Thymus (tissue), 11 donors: ENCODE results near the gene TOM1L2. TPM values are rescaled to one million over a fixed set of nuclear protein-coding genes. Genes with fewer than 3 reads are reported as not detected.

ENCODE experiments used
- DNase-seq, 9 donors: peaks; one replicate each; pipeline ENCODE4 v3.0.0-alpha.2; 2013; ENCODE audit warnings: low spot score in 9 of 9, low read depth in 6 of 9, missing footprints in 1 of 9
- H3K27ac ChIP-seq, 2 donors: one replicate each; pipeline ENCODE4 v1.5.1; 2013; ENCODE audit warnings: control low read depth in 1 of 2, low read depth in 1 of 2, low read length in 1 of 2, mild to moderate bottlenecking in 1 of 2, moderate library complexity in 1 of 2
- H3K27me3 ChIP-seq, 2 donors: one replicate each; pipeline ENCODE4 v1.5.1; 2013; ENCODE audit warnings: low read length in 1 of 2; ENCODE audit not compliant: control insufficient read depth in 2 of 2, insufficient read depth in 1 of 2
- H3K36me3 ChIP-seq, 2 donors: one replicate each; pipeline ENCODE4 v1.5.1; 2013; ENCODE audit warnings: low read length in 1 of 2, mild to moderate bottlenecking in 1 of 2, moderate library complexity in 1 of 2; ENCODE audit not compliant: control insufficient read depth in 2 of 2, insufficient read depth in 2 of 2
- H3K4me1 ChIP-seq, 2 donors: one replicate each; pipeline ENCODE4 v1.5.1; 2013; ENCODE audit warnings: low read length in 2 of 2; ENCODE audit not compliant: control insufficient read depth in 2 of 2, insufficient read depth in 2 of 2
- H3K4me3 ChIP-seq, 2 donors: one replicate each; pipeline ENCODE4 v1.5.1; 2013; ENCODE audit warnings: low read length in 2 of 2, control low read depth in 1 of 2, mild to moderate bottlenecking in 1 of 2
- H3K9me3 ChIP-seq, 2 donors: one replicate each; pipeline ENCODE4 v1.5.1; 2013; ENCODE audit warnings: low read length in 1 of 2, mild to moderate bottlenecking in 1 of 2; ENCODE audit not compliant: control insufficient read depth in 2 of 2, insufficient read depth in 1 of 2
- WGBS: extraction: QIAGEN DNeasy Blood & Tissue Kit; methylation state at CpG from one replicate; pipeline ENCODE4 v1.1.7; 2013; 5-methylcytosine and 5-hydroxymethylcytosine counted together
- polyA plus RNA-seq: library from polyadenylated mRNA; stranded (reverse); fragments of 200-250 nt; gene quantifications from one replicate; pipeline ENCODE4 v1.2.3, GENCODE V29; 2013
- total RNA-seq: library from RNA; stranded (reverse); fragments of 120-200 nt; gene quantifications from one replicate; pipeline ENCODE4 v1.2.4, GENCODE V29; 2013
- donor health status: healthy.

TOM1L2 gene
- total and polyA plus RNA-seq, 2 donors, result 6.6 to 17.5 TPM

- Histone ChIP-seq H3K4me1 (peaks cover 10% of the 10 kb centered on the region in 2 donors), H3K27me3 (no peaks in the 10 kb centered on the region), H3K4me3 (no peak overlapping the region), H3K9me3 (no peaks in the 10 kb centered on the region), H3K36me3 (no peaks in the 10 kb centered on the region), H3K27ac (no peak overlapping the region)
- DNase-seq, result no peak
- WGBS, result 86% methylated on average over 3 of the region's 3 CpGs
Measured at GRCh38 chr17:17966399-17966798, 5.8 kb downstream of the TOM1L2 start.

GRCh38 chr17:17965152-17965721, 7.0 kb downstream of the TOM1L2 start:
- DNase-seq, result no peak
- peaks cover 0 to 5% of the 10 kb centered on the region in 2 donors for H3K4me1 ChIP-seq
- no peaks in the 10 kb centered on the region for H3K36me3 ChIP-seq
- H3K27me3 ChIP-seq, result no peaks in the 10 kb centered on the region
- no peak overlapping the region for H3K4me3 ChIP-seq
- 97% methylated on average over 2 of the region's 2 CpGs for WGBS
- H3K27ac ChIP-seq, result no peak overlapping the region
- no peaks in the 10 kb centered on the region for H3K9me3 ChIP-seq

GRCh38 chr17:17964710-17965109, 7.5 kb downstream of the TOM1L2 start:
- no peak for DNase-seq
- Histone ChIP-seq H3K9me3 (no peaks in the 10 kb centered on the region), H3K36me3 (no peaks in the 10 kb centered on the region), H3K27ac (no peak overlapping the region), H3K4me1 (peaks cover 0 to 8% of the 10 kb centered on the region in 2 donors), H3K4me3 (no peak overlapping the region), H3K27me3 (no peaks in the 10 kb centered on the region)
- 97% methylated on average over 4 of the region's 4 CpGs for WGBS

- DNase-seq, result no peak
- Histone ChIP-seq H3K36me3 (no peaks in the 10 kb centered on the region), H3K4me3 (no peak overlapping the region), H3K4me1 (peaks cover 0 to 11% of the 10 kb centered on the region in 2 donors), H3K27ac (no peak overlapping the region), H3K9me3 (no peaks in the 10 kb centered on the region), H3K27me3 (no peaks in the 10 kb centered on the region)
- 81% methylated on average over 7 of the region's 7 CpGs for WGBS
Measured at GRCh38 chr17:17963694-17964436, 8.3 kb downstream of the TOM1L2 start.

GRCh38 chr17:17963066-17963465, 9.1 kb downstream of the TOM1L2 start:
- Histone ChIP-seq H3K27ac (no peak overlapping the region), H3K36me3 (no peaks in the 10 kb centered on the region), H3K4me3 (no peak overlapping the region), H3K27me3 (no peaks in the 10 kb centered on the region), H3K4me1 (peaks cover 5 to 19% of the 10 kb centered on the region in 2 donors), H3K9me3 (no peaks in the 10 kb centered on the region)
- 95% methylated on average over 4 of the region's 4 CpGs for WGBS
- no peak for DNase-seq

GRCh38 chr17:17960500-17961030, 11.6 kb downstream of the TOM1L2 start:
- H3K27me3 ChIP-seq, result no peaks in the 10 kb centered on the region
- no peak for DNase-seq
- H3K4me1 ChIP-seq, result peaks cover 8 to 24% of the 10 kb centered on the region in 2 donors
- WGBS, result 97% methylated on average over 5 of the region's 5 CpGs
- no peak overlapping the region for H3K4me3 ChIP-seq
- no peak overlapping the region for H3K27ac ChIP-seq
- peaks cover 0 to 3% of the 10 kb centered on the region in 2 donors for H3K36me3 ChIP-seq
- peaks cover 0 to 3% of the 10 kb centered on the region in 2 donors for H3K9me3 ChIP-seq

- WGBS, result 82% methylated on average over 7 of the region's 7 CpGs
Measured at GRCh38 chr17:17959520-17960361, 12.5 kb downstream of the TOM1L2 start.

GRCh38 chr17:17958982-17959381, 13.2 kb downstream of the TOM1L2 start:
- Histone ChIP-seq H3K36me3 (peaks cover 0 to 9% of the 10 kb centered on the region in 2 donors), H3K9me3 (peaks cover 0 to 3% of the 10 kb centered on the region in 2 donors), H3K27me3 (no peaks in the 10 kb centered on the region), H3K4me1 (peaks cover 8 to 25% of the 10 kb centered on the region in 2 donors), H3K27ac (peak overlapping the region; percentile 5 to 78), H3K4me3 (no peak overlapping the region)
- 96% methylated on average over 5 of the region's 5 CpGs for WGBS
- no peak for DNase-seq

More at GRCh38 chr17:17959520-17960361, 12.5 kb downstream of the TOM1L2 start:
- peaks cover 0 to 9% of the 10 kb centered on the region in 2 donors for H3K36me3 ChIP-seq
- H3K4me1 ChIP-seq, result peaks cover 8 to 24% of the 10 kb centered on the region in 2 donors
- H3K27me3 ChIP-seq, result no peaks in the 10 kb centered on the region
- H3K9me3 ChIP-seq, result peaks cover 0 to 3% of the 10 kb centered on the region in 2 donors
- H3K27ac ChIP-seq, result peak overlapping the region; percentile 5 to 52
- H3K4me3 ChIP-seq, result no peak overlapping the region
- no peak for DNase-seq
